K562 (cell line): ENCODE data around the gene SPRYD7. TPM values are rescaled to one million over a fixed set of nuclear protein-coding genes. Genes with fewer than 3 reads are reported as not detected.
A peak's percentile ranks its signal among the peaks of the same experiment; 100 is the strongest.

ENCODE experiments used
- ATAC-seq: fragments of 200-7000 bp; cut with Tn5 transposase; 3 replicates; pipeline ENCODE4 v1.9.1; 2020; ENCODE audit warnings: moderate library complexity
- Bru-seq: library from RNA; stranded (reverse); fragments of 400-500 nt; gene quantifications from one replicate; lab custom pipeline; 2021; lab: Mats Ljungman, UMichigan
- BruChase-seq, 2 experiments: library from RNA; stranded (reverse); fragments of 400-500 nt; gene quantifications; one replicate each; lab custom pipeline; 2021; lab: Mats Ljungman, UMichigan
- BruUV-seq: library from RNA; stranded (reverse); fragments of 400-500 nt; replicated peaks from 2 replicates; lab custom pipeline; 2021; lab: Mats Ljungman, UMichigan
- CTCF ChIA-PET: fragments of 300-600 bp; formaldehyde crosslinking; extraction: SDS; loops from one replicate; lab custom pipeline; 2021; ENCODE audit warnings: low intra/inter-chr PET ratio; lab: Yijun Ruan, JAX
- POLR2A ChIA-PET: fragments of 300-600, 350-650 bp; sonication (Branson Sonifier 250); formaldehyde crosslinking; extraction: SDS; loops from one replicate; lab custom pipeline; 2021; ENCODE audit warnings: antibody characterized with exemption, inconsistent platforms; lab: Yijun Ruan, JAX
- DNase-seq, 4 experiments: peaks; one replicate each; pipeline versions ENCODE4 v3.0.0 to v3.0.0-alpha.2; 2011 to 2018; ENCODE audit warnings: low spot score in 3 of 4, mixed read lengths in 3 of 4; ENCODE audit errors: extremely low read depth in 1 of 4
- FAIRE-seq: peaks from 2 replicates; lab custom pipeline; 2011; peaks lifted over from hg19 to GRCh38; lab: Jason Lieb, UNC
- H2AFZ ChIP-seq: 2 replicates; pipeline ENCODE4 v1.6.0; 2011; ENCODE audit warnings: low read depth, low read length, control low read depth, inconsistent platforms
- H3K27ac ChIP-seq: fragments of 200-600 bp; 3 replicates; pipeline ENCODE4 v1.8.0; 2011; ENCODE audit warnings: low read depth, mild to moderate bottlenecking, control low read depth, inconsistent platforms, low read length, moderate library complexity, mixed read lengths; ENCODE audit errors: extremely low read depth
- H3K27me3 ChIP-seq, 2 experiments: fragments of 300-600 bp in 1 of 2; 2 replicates in 1 of 2; 3 replicates in 1 of 2; pipeline versions ENCODE4 v1.6.0 to v1.8.0; 2011; ENCODE audit warnings: inconsistent platforms in 2 of 2, low read length in 2 of 2, mild to moderate bottlenecking in 1 of 2, mixed read lengths in 1 of 2, moderate library complexity in 1 of 2; ENCODE audit not compliant: control insufficient read depth in 2 of 2, insufficient read depth in 2 of 2
- H3K36me3 ChIP-seq: fragments of 300-600 bp; 3 replicates; pipeline ENCODE4 v1.8.0; 2011; ENCODE audit warnings: mild to moderate bottlenecking, low read length, inconsistent platforms; ENCODE audit not compliant: control insufficient read depth, insufficient read depth
- H3K4me1 ChIP-seq, 2 experiments: fragments of 200-600 bp in 1 of 2; replicated peaks in 1 of 2; 2 replicates in 1 of 2; 3 replicates in 1 of 2; pipeline versions ENCODE4 v1.5.1 to v1.8.0; 2011; ENCODE audit warnings: inconsistent platforms in 2 of 2, low read length in 2 of 2, mild to moderate bottlenecking in 1 of 2, mixed read lengths in 1 of 2, moderate library complexity in 1 of 2; ENCODE audit not compliant: control insufficient read depth in 2 of 2, insufficient read depth in 2 of 2
- H3K4me2 ChIP-seq: 2 replicates; pipeline ENCODE4 v1.6.1; 2011; ENCODE audit warnings: low read length, control low read depth, inconsistent platforms, mixed read lengths; ENCODE audit not compliant: insufficient read depth
- H3K4me3 ChIP-seq: fragments of 200-600 bp; sonication (generic), shearing (Covaris generic); 2 replicates; pipeline ENCODE4 v1.5.1; 2016; ENCODE audit warnings: control low read depth, inconsistent platforms
- H3K79me2 ChIP-seq: fragments of 200-600 bp; 3 replicates; pipeline ENCODE4 v1.8.0; 2011; ENCODE audit warnings: low read length, inconsistent platforms; ENCODE audit not compliant: control insufficient read depth, insufficient read depth
- H3K9ac ChIP-seq, 2 experiments: 2 replicates each; pipeline versions ENCODE4 v1.6.0 to v1.6.1; 2011; ENCODE audit warnings: low read depth in 2 of 2, low read length in 2 of 2, control low read depth in 1 of 2, inconsistent platforms in 1 of 2, mild to moderate bottlenecking in 1 of 2, mixed read lengths in 1 of 2; ENCODE audit not compliant: insufficient read depth in 1 of 2
- H3K9me1 ChIP-seq: one replicate; pipeline ENCODE4 v1.6.0; 2011; ENCODE audit warnings: inconsistent platforms, mild to moderate bottlenecking, low read length, moderate library complexity; ENCODE audit not compliant: control insufficient read depth, insufficient read depth
- H3K9me3 ChIP-seq: replicated peaks from 2 replicates; pipeline ENCODE4 v1.5.1; 2011; ENCODE audit warnings: low read depth, low read length, inconsistent platforms; ENCODE audit not compliant: control insufficient read depth, insufficient read depth
- H4K20me1 ChIP-seq: replicated peaks from 2 replicates; pipeline ENCODE4 v1.6.1; 2011; ENCODE audit warnings: low read length, inconsistent platforms, mixed read lengths; ENCODE audit not compliant: control insufficient read depth, insufficient read depth
- ATF1 ChIP-seq, 2 experiments: fragments of 450-650 bp in 1 of 2; IDR thresholded peaks; 2 replicates each; pipeline ENCODE4 v1.6.1; 2016; ENCODE audit warnings: missing compliant biosample characterization in 1 of 2, missing genetic modification characterization in 1 of 2
- DMBX1 ChIP-seq: fragments of 250-450 bp; sonication (Bioruptor Pico); IDR thresholded peaks from 2 replicates; pipeline ENCODE4 v1.8.0; 2022; ENCODE audit warnings: inconsistent platforms, mild to moderate bottlenecking, moderate library complexity, borderline replicate concordance
- HMGN3 ChIP-seq: IDR thresholded peaks from 2 replicates; pipeline ENCODE4 v1.6.1; 2011; ENCODE audit warnings: borderline replicate concordance, low read depth, mild to moderate bottlenecking, mixed read lengths, low read length; ENCODE audit not compliant: insufficient read length; ENCODE audit errors: extremely low read depth
- MEIS2 ChIP-seq: fragments of 450-650 bp; IDR thresholded peaks from 2 replicates; pipeline ENCODE4 v1.6.1; 2014; ENCODE audit warnings: mild to moderate bottlenecking; ENCODE audit not compliant: partially characterized antibody
- MTA3 ChIP-seq: fragments of 450-650 bp; formaldehyde crosslinking; IDR thresholded peaks from 2 replicates; pipeline ENCODE4 v1.6.1; 2017; ENCODE audit warnings: mild to moderate bottlenecking, borderline replicate concordance
- TOE1 ChIP-seq, 2 experiments: fragments of 450-650 bp in 1 of 2; sonication (generic) in 1 of 2; formaldehyde crosslinking in 1 of 2; IDR thresholded peaks; 2 replicates each; pipeline versions ENCODE4 v1.7.1 to v1.8.0; 2016 to 2022; ENCODE audit warnings: borderline replicate concordance in 2 of 2, mild to moderate bottlenecking in 2 of 2, antibody characterized with exemption in 1 of 2, inconsistent platforms in 1 of 2, low read depth in 1 of 2, missing genetic modification reagents in 1 of 2, moderate library complexity in 1 of 2
- WGBS: fragments of 100-300 bp; shearing (Covaris generic); methylation state at CpG from one replicate; pipeline ENCODE4 v1.1.6; 2016; ENCODE audit warnings: low coverage, mixed read lengths; ENCODE audit not compliant: insufficient coverage; ENCODE audit errors: missing lambda C conversion rate; 5-methylcytosine and 5-hydroxymethylcytosine counted together
- in situ Hi-C: fragments of 300-500 bp; cut with MboI; formaldehyde crosslinking; loops from 4 replicates; pipeline ENCODE4 v1.15.0; 2018; ENCODE audit warnings: inconsistent platforms, mixed read lengths
- intact Hi-C: fragments of 100-400 bp; cut with micrococcal nuclease; formaldehyde crosslinking; loops from 2 replicates; pipeline ENCODE4 v1.14.2; 2022
- long read RNA-seq, 3 experiments: library from polyadenylated mRNA in 2 of 3; library from RNA in 1 of 3; unstranded in 2 of 3; stranded (forward) in 1 of 3; transcript quantifications; one replicate each; pipeline ENCODE4 v2.0.0, GENCODE V29; 2019 to 2022
- polyA minus RNA-seq, 3 experiments: library from RNA; depleted of rRNA, polyadenylated mRNA; stranded (reverse); fragments of >200 nt; gene quantifications; 2 replicates each; pipeline ENCODE4 v1.2.3, GENCODE V29; 2011
- polyA plus RNA-seq, 8 experiments: library from polyadenylated mRNA; depleted of rRNA in 4 of 8; stranded (reverse) in 5 of 8; unstranded in 3 of 8; fragments of >200 nt; fragmentation: Nextera tagmentation in 2 of 8; fragmentation: Illumina TruSeq in 1 of 8; extraction: Ambion mirVana in 2 of 8; extraction: Trizol in 1 of 8; gene quantifications; 2 replicates each; pipeline versions ENCODE4 v1.2.1 to v1.2.3, GENCODE V29; 2011 to 2014; ENCODE audit warnings: inconsistent platforms in 1 of 8, missing spikeins in 1 of 8
- total RNA-seq, 7 experiments: library from RNA; depleted of rRNA in 6 of 7; stranded (reverse); fragments of >200 nt in 6 of 7; fragmentation: Illumina TruSeq in 2 of 7; extraction: Trizol in 2 of 7; gene quantifications; 2 replicates each; pipeline versions ENCODE4 v1.2.1 to v1.2.3, GENCODE V29; 2011 to 2021; ENCODE audit warnings: low replicate concordance in 1 of 7
- TF ChIP-seq, protein P1 (sequence below), 2 experiments: IDR thresholded peaks; 2 replicates each; pipeline ENCODE4 v1.6.1; 2012; ENCODE audit warnings: improper control_type of control experiment in 2 of 2, low read depth in 2 of 2, low read length in 2 of 2, borderline replicate concordance in 1 of 2
- TF ChIP-seq, protein P2 (sequence below): fragments of 450-650 bp; formaldehyde crosslinking; IDR thresholded peaks from 2 replicates; pipeline ENCODE4 v1.4.0; 2020; ENCODE audit warnings: mild to moderate bottlenecking

SPRYD7 gene, protein sequence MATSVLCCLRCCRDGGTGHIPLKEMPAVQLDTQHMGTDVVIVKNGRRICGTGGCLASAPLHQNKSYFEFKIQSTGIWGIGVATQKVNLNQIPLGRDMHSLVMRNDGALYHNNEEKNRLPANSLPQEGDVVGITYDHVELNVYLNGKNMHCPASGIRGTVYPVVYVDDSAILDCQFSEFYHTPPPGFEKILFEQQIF
- total RNA-seq (2011; cell fraction: chromatin; rRNA removed; ENCODE audit: low replicate concordance) = 3.0 and 3.6 TPM in 2 replicates
- 1.2 and 1.3 TPM in 2 replicates for total RNA-seq (2011; cell fraction: nucleolus; rRNA removed)
- 2.7 and 4.2 TPM in 2 replicates for total RNA-seq (2011; cell fraction: nucleoplasm; rRNA removed)
- total RNA-seq (2014; rRNA removed) (7.9 and 8.9 TPM in 2 replicates), total RNA-seq (2014; rRNA removed; fragmentation: Illumina TruSeq; extraction: Trizol) (7.5 and 7.9 TPM in 2 replicates), total RNA-seq (2015; rRNA removed; fragmentation: Illumina TruSeq; extraction: Trizol) (6.4 and 6.8 TPM in 2 replicates), total RNA-seq (2021) (7.2 and 7.8 TPM in 2 replicates), polyA plus RNA-seq (2011; rRNA removed) (4.3 and 4.6 TPM in 2 replicates), polyA plus RNA-seq (2014; fragmentation: Illumina TruSeq; extraction: Trizol) (8.8 and 11.0 TPM in 2 replicates), polyA plus RNA-seq (2014; fragmentation: Nextera tagmentation; extraction: Ambion mirVana) (1 to 10 TPM; 8.5 to 9.8 TPM), polyA plus RNA-seq (2014; rRNA removed) (7.6 and 7.9 TPM in 2 replicates), polyA minus RNA-seq (2011; rRNA and poly(A)+ RNA removed) (2.6 and 3.8 TPM in 2 replicates), Bru-seq, nascent RNA (percentile 65 among the genes with signal in this experiment), BruChase-seq, experiment 1, labeled RNA remaining after a 2-hour chase (percentile 66 among the genes with signal in this experiment), BruChase-seq, experiment 2, labeled RNA remaining after a 6-hour chase (percentile 70 among the genes with signal in this experiment)
- 2.2 and 3.3 TPM in 2 replicates for polyA plus RNA-seq (2011; cell fraction: cytosol; rRNA removed)
- 2.5 and 2.7 TPM in 2 replicates for polyA plus RNA-seq (2011; cell fraction: nucleus; rRNA removed)
- 9.8 and 11.0 TPM in 2 replicates for polyA plus RNA-seq (2012)
- 2.6 and 3.1 TPM in 2 replicates for polyA minus RNA-seq (2011; cell fraction: cytosol; rRNA and poly(A)+ RNA removed)
- polyA minus RNA-seq (2011; cell fraction: nucleus; rRNA and poly(A)+ RNA removed) = 1.3 and 2.2 TPM in 2 replicates
- long read RNA-seq, experiment 1, transcript SPRYD7-201 (5 exons, 3,053 nt) = major isoform, 63 of 81 reads
- long read RNA-seq, experiment 1, partial matches to known transcripts = 10 of 81 reads
- long read RNA-seq, experiment 1, other reads (novel, unspliced or antisense) = 6 of 81 reads
- long read RNA-seq, experiment 2, partial matches to known transcripts = 0 of 6 reads
- long read RNA-seq, experiment 2, other reads (novel, unspliced or antisense) = 4 of 6 reads
- long read RNA-seq, experiment 3, transcript SPRYD7-201 (5 exons, 3,053 nt) = major isoform, 19 of 24 reads
- long read RNA-seq, experiment 3, partial matches to known transcripts = 0 of 24 reads
- long read RNA-seq, experiment 3, other reads (novel, unspliced or antisense) = 4 of 24 reads

DNA sequence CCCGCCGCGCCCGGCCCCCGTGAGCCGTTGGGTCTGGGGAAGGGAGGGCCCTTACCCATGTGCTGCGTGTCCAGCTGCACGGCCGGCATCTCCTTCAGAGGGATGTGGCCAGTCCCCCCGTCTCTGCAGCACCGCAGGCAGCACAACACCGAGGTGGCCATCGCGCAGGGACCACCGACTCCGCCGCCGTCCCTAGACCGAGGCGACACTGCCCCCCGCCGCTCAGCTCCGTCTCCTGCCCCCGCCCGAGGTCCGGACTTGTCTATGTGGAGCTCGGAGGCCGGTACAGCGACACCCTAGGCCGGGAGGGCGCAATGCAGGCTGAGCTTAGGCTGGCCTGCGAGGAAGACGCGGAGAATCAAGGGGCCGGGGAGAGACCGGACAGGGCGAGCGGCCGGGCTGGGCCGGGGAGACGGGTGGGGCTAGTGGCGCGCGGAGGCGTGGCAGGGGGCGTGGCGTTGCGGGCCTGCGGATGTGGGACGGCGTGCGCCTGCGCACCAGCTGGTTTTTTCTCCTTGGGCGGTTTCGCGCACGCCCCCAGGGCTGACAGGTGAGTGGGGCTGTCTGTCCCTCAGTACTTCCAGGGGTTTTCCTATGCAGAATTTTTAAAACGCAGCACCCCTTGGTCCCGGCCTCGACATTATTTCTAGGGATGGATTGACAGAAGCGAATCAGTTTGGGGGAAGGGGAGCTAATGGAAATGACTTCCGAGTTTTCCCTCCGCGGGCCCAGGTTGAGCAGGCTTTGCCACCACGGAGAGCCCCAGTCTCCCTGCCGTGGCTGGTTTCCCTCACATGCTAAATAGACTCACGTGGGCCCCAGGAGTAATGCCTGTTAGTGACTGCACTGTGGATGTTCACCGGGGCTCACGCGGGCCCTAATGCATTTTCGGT, at the start of gene SPRYD7:
Gene SPRYD7, minus strand, starts transcription at position 266 of the 893 bp plus-strand sequence. Its CDS starts 105 bp downstream, at position 161.
- Histone ChIP-seq H3K79me2 (peaks cover 23% of the 10 kb centered on the region), H3K4me3 (peak within 1 kb of the TSS; percentile 90), H2AFZ (peak within 1 kb of the TSS; percentile 95), H3K27ac (peak within 1 kb of the TSS; percentile 78), H3K9me1 (no peaks in the 10 kb centered on the region), H3K4me1 (peaks cover 2 to 9% of the 10 kb centered on the region in 2 experiments; a peak in 3 of 5 replicates), H3K27me3 (no peaks in the 10 kb centered on the region), H4K20me1 (no peaks in the 10 kb centered on the region), H3K4me2 (peak within 1 kb of the TSS; percentile 88), H3K9me3 (no peaks in the 10 kb centered on the region), H3K36me3 (no peaks in the 10 kb centered on the region), H3K9ac (peak within 1 kb of the TSS; percentile 71 to 93)
- TSS peak; percentile 76 for BruUV-seq
- 0% methylated on average over 34 of the region's 71 CpGs for WGBS
- ATAC-seq (peak; percentile 99), FAIRE-seq (peak; percentile 89), DNase-seq (peak; percentile 91 to 96 (median 94))
- intact Hi-C loops = no loop called here
- in situ Hi-C loops = no loop called here
- ChIA-PET POLR2A (interaction anchor here (0.6 to 1.0 kb wide), 8 partner anchors 9 to 630 kb away, joined by 3 to 4 read pairs (median 3); no protein-coding TSS in a partner anchor), CTCF (no interaction called here)
- TF ChIP-seq, protein P1, sequence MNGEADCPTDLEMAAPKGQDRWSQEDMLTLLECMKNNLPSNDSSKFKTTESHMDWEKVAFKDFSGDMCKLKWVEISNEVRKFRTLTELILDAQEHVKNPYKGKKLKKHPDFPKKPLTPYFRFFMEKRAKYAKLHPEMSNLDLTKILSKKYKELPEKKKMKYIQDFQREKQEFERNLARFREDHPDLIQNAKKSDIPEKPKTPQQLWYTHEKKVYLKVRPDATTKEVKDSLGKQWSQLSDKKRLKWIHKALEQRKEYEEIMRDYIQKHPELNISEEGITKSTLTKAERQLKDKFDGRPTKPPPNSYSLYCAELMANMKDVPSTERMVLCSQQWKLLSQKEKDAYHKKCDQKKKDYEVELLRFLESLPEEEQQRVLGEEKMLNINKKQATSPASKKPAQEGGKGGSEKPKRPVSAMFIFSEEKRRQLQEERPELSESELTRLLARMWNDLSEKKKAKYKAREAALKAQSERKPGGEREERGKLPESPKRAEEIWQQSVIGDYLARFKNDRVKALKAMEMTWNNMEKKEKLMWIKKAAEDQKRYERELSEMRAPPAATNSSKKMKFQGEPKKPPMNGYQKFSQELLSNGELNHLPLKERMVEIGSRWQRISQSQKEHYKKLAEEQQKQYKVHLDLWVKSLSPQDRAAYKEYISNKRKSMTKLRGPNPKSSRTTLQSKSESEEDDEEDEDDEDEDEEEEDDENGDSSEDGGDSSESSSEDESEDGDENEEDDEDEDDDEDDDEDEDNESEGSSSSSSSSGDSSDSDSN (IDR thresholded peaks at IDR 0.05; ENCODE audit: borderline replicate concordance in 1 of 2, low read depth in 2 of 2, low read length in 2 of 2) = peak in 1 of 2 experiments; percentile 76; a peak in 1 of 4 replicates
- TF ChIP-seq TOE1 (IDR thresholded peaks at IDR 0.05; ENCODE audit: borderline replicate concordance) (0 out of 2 replicates have a peak, but pooled peaks have one; percentile 51), TOE1 (CRISPR knock-in tag; IDR thresholded peaks at IDR 0.05; ENCODE audit: borderline replicate concordance, low read depth) (peak; percentile 50; the same call in 1 of the 2 replicates), DMBX1 (no peak), ATF1 (CRISPR knock-in tag; IDR thresholded peaks at IDR 0.05) (no peak), ATF1 (tag; IDR thresholded peaks at IDR 0.05) (peak; percentile 56; the same call in 1 of the 2 replicates), MEIS2 (peak; percentile 86), MTA3 (0 out of 2 replicates have a peak, but pooled peaks have one; percentile 19), HMGN3 (peak; percentile 45)
- TF ChIP-seq, protein P2, sequence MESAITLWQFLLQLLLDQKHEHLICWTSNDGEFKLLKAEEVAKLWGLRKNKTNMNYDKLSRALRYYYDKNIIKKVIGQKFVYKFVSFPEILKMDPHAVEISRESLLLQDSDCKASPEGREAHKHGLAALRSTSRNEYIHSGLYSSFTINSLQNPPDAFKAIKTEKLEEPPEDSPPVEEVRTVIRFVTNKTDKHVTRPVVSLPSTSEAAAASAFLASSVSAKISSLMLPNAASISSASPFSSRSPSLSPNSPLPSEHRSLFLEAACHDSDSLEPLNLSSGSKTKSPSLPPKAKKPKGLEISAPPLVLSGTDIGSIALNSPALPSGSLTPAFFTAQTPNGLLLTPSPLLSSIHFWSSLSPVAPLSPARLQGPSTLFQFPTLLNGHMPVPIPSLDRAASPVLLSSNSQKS (CRISPR knock-in tag) = no peak
